ENCODE results near the gene SAMD7.
A peak's percentile ranks its signal among the peaks of the same experiment; 100 is the strongest.

The SAMD7 gene, protein sequence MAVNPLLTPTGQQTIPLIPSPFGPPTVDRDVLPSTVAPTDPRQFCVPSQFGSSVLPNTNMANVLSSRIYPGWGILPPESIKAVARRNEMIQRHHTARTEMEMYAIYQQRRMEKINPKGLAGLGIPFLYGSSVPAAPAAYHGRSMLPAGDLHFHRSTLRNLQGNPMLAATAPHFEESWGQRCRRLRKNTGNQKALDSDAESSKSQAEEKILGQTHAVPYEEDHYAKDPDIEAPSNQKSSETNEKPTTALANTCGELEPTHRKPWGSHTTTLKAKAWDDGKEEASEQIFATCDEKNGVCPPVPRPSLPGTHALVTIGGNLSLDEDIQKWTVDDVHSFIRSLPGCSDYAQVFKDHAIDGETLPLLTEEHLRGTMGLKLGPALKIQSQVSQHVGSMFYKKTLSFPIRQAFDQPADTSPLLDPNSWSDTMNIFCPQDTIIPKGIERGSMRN

DNA sequence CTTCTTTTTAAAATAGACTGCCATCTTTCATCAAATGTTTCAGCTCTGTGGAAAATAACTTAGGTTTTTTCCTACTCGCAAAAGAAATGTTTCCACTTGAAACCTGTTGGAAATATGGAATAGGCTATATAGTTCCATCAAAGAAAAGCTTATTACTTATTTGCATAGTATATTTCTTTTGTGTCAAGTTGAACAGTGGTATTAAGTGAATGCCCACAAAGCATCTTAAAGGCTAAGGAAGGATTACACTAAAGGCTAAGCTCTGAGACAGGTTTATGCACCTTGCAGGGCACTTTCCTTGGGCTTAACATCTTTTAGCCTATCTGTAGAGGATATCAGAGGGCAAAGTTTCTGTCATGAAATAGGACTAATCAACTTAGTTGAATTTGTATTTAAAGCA, at the start of gene SAMD7:
Gene SAMD7 (plus strand): TSS at position 301 of the 400 bp plus-strand sequence. CDS start 7,927 bp downstream, outside the sequence.
- no peak for DNase-seq

DNA sequence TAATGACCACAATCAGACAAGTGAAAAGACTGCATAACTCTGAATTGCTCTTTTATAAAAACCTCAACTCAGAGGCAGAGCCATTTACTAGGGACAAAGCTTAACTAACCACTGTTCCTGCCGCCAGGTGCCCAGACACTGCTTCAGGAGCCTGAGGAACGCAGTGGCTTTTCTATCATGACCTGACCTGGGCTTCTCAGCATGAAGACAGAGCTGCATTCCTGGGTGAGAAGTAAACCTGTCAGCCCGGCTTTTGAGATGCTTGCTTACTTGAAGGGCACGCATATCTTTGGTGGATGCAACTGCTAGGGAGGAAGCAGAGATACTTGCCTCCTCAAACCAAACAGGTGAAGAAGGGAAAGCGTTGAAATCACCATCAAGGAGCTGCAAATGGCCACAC, 49.5 kb upstream of the SAMD7 start:
- no peak for DNase-seq

DNA sequence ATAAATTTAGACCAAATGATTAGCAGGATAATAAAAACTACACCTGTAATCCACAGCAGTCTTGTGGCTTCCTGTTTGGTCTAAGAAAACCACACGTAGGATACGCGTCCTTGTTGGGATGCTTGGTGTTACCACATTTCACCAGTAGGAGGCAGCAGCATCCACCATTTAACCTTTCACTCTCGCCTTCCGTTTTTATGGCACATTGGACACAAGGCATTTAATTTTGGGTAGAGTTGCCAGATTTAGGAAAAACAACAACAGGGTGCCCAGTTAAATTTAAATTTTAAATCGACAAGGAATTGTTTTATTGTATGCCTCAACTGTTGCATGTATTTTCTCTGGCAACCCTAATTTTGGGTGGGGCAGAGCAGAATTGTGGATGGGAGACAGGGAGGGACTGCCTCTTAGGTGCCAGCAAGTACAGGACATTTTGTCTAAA, 47.9 kb upstream of the SAMD7 start:
- peak; percentile 50 for DNase-seq

DNA sequence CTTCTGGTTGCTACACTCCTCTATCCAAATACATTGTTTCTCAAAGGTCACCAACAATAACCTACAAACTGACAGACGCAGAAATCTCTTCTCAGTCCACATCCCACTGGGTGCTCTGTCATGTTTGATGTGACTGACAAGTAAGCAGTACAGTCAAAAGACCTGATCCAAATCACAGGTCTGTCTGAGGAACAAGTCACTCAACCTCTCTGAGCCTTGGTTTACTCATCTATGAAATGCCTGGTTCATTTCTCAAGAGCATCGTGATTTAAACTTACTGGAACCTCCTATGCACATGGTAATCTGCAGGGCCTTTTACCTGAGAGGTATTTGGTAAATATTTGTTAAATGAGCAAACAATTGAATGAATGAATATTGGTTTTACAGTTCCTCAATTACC, 47.1 kb upstream of the SAMD7 start:
- DNase-seq, result no peak

DNA sequence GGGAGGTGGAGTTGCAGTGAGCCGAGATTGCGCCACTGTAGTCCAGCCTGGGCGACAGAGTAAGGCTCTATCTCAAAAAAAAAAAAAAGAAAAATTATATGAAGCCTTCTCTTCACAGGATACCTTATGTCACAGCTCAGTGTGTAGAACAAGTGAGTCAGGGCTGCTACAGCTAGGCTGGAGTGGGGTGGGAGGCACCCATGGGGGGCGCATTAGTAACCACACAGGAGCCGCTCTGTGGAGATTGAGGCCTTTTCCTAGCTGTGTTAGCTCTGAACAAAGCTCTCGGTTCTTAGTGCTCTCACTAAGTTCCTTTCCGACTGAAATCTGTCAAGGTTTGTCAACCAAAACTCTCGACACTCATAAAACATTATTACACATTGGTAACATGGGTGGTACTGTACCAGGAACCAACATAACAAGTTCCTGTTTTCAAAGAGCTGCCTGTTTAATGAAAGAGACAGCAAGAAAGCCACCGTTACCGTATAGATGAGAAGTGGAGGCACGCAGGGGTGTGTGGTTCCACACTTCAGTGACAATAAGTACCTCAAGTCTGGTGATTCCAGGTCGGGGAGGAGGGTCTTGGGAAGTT, 46.1 kb upstream of the SAMD7 start:
- DNase-seq, result no peak

DNA sequence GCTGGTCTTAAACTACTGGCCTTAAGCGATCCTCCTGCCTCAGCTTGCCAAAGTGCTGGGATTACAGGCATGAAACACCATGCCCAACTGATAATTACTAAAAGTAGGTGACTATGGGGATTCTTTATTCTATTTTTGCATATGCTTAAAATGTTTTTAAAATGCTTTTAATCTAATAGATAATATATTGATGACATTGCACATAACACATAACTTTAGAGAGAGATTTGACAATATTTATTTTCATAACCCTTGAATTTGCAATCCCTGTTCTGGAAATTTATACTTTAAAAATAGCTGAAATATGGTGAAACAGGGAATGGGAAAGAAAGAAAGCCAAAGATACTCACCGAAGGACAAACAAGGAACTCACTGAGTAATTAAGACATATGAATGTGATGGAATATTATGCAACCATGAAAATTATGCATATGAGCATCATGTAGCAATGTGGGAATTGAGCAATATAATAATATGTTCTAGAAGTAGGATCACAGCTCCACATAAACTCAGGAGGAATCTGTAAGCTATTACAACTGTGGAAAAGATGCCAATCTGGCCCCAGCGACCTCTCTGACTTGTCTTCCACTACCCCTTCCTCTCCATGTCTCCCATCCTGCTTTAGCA, 43.7 kb upstream of the SAMD7 start:
- no peak for DNase-seq

DNA sequence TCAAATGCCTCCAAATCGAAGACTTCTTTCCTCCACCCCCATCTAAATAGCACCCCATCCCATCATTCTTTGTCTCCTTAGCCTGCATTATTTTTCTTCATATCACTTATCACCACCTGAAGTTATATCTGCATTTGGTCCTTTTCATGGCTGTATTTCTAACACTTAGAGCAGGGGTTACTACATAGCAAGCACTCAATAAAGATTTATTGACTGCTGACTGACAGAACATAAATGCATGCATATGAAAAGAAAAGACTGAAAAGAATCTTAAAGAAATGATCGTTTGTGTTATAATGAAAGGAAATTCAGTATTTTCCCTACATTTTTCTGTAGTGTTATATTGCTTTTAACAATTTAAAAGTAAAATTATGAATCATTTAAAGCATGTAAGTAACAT, 43.0 kb upstream of the SAMD7 start:
- DNase-seq, result no peak

DNA sequence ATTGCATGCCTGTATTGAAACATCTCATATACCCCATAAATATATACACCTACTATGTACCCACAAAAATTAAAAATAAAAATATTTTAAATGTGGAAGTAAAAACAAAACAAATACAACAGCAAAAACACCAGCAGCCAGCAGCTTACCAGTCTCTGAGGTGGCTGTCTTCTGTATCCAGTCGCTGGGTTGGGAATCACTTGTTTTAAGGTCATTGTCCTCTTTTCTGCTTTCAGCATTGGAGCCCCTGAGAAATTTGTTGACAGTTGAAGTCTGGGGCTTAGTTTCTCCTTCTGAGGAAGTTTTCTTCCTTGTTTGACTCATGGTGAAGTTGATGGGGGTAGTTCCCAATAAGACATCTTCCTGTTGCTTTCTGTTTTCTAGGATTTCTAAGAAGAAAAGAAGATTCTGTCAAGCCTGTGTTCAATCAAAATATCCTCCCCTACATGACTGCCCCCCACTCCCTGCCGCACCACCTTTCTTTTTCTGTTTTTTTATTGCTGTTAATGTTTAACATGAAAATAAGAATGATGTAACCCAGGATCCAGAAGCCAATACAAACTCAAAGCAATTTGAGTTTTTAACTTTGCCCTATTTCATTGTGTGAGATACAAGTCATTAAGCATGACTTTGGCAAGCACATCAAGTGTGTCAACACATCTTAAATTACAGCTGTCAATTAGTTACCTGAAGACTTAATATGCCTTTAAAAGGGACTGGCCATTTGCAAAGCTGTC, 41.7 kb upstream of the SAMD7 start, which contains the start of gene LRRC31:
Gene LRRC31 (minus strand): TSS at position 452 of the 737 bp plus-strand sequence. CDS start 128 bp downstream, at position 324.
- DNase-seq, result peak; percentile 11

DNA sequence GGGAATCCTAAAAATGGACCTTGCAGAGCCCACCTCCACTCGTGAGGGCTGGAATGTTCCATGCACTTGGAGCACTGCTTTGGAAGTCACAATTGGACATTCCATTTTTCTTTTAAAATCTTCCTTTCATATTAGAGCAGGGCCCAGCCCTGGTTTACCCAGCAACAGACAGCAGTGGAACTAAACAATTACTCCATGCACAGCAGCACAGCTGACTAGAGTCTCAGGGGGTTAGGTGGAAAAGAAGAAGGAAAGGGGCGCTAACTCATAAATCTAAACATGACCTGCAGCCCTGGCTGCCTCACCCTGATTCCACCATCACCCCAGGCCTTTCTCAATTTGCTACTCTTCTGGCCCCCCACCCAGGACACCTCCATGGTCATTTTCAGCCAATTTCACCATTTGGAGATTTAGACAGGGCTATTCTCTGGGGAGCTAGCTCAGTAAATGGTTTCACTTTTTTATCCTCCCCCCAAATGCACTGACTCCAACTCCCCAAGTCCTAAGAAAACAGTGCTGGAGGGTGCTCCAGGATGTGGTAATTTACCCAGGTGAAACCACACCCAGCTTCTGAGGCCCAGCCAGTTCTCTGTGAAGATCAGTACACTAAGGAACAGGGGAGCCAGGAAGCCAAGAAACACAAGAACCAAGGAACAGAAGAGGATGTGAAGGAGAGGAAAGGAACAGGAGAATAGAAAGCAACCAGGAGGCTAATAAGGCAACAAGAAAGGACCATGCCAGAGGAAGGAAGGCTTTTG, 40.1 kb upstream of the SAMD7 start:
- no peak for DNase-seq

DNA sequence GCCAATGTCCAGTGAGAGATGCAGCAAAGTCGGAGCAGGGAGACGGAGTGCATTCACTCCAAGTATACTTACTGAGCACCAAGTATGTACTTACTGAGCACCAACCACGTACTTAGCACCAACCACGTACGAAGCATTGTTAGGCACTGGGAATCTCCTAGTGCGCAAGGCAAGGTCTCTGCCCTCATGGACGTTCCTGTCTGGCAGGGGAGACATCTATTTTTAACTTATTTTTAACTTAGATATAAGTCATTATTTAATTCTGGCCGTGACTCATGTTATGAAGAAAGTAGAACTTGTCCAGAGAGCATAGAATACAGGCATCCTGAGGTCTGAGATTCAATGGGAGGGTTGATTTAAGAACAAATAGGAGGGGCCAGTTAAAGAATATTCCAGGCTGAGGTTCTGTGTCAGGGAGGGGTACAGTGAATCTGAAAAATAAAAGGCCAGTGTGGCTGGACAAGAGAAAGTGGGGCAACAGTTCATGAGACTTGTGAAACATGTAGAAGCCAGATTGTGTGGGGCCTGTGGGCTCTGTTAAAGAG, 32.3 kb upstream of the SAMD7 start:
- DNase-seq, result no peak

DNA sequence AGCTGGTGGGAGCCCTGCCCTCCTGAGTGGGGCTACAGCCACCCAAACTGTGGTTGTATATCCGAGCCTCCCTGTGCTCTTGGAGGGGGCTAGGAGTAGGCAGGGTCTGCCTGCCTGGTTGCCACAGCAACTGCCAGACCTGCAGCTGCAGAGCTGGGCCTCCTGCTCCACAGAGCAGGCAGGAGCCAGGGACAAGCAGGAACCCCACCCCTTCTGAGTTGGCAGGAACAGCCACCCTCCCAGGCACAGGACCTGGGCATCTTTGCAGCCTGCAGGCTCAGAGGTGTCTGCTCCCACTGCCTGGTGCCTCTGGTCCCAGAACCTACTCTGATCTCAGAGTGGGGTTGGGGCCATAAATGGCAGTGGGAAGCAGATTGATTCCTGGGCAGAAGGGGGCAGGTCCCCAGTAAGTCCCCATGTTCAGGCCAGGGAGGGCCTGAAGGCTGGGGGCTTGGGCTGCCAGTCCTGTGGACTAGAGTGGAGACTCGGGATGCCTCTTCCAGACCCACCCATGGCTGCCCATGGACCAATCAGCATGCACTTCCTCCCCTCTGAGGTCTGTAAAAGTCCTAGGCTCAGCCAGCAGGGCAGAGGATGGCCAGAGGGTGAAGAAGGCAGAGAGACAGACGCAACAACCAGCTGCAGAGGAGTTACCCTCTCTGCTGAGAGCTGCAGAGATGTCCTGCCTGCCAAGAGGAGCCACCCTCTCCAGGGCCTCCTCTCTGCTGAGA, 31.4 kb upstream of the SAMD7 start:
- DNase-seq, result no peak

DNA sequence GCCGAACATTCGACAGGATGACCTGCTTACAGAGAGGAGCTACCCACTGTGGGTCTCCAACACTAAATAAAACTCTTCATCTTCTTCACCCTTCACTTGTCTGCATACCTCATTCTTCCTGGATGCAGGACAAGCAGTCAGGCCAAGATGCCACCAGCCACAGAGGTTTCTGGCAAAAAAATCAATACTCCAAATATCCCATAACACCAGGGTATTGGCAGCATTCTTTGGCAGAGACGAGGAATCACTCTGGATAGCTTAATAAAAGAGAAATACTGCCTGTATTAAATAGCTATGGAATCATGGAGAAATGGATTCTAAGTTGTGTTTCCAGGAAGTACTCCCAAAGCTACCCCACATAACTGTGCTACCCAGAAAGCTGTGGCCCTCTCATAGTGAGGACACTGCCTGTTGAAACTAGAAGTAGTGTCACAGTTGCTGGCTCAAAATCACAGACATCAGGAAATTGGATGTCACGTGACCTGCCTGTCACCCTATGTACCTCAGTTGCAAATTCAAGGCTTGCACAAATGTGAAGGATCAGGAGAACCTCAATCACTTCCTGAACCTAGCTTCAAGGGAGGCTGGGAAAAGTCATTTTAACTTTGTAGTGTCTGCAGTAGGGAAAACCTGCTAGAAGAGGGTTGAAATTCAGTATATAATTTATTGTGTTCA, 30.7 kb upstream of the SAMD7 start:
- no peak for DNase-seq

DNA sequence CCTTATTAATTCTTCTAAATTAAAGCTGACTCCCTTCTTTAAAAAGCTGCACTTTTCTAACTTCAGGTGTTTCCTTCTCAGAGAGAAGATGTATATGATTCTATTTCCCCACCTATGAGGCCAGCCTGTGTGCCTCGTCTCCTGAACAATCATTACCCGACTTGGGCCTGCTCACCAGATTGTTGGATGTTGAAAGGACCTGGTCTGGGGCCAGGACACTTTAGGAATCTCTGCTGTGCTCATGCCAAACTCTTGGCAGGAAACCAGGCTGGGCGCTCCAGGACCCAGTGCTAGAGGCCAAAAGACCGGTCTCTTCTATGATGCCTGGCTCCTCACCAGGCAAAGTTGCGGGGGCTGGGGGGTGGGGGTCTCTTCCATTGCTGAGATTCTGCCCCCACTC, 24.7 kb upstream of the SAMD7 start:
- DNase-seq, result no peak

DNA sequence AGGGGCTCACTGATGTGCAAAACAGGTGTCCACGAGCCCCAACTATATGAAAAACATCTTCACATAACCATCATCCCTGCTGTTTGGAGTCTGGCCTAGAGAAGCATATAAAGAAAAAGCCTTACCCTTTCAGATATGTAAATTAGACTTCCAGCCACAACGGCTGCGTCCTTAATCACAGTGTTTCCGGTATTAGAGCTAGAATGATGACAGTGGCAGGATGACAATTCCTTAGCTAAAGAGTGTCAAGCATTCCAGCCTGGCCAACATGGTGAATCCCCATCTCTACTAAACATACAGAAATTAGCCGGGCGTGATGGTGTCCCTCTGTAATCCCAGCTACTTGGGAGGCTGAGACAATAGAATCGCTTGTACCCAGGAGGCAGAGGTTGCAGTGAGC, 19.5 kb upstream of the SAMD7 start:
- DNase-seq, result no peak

DNA sequence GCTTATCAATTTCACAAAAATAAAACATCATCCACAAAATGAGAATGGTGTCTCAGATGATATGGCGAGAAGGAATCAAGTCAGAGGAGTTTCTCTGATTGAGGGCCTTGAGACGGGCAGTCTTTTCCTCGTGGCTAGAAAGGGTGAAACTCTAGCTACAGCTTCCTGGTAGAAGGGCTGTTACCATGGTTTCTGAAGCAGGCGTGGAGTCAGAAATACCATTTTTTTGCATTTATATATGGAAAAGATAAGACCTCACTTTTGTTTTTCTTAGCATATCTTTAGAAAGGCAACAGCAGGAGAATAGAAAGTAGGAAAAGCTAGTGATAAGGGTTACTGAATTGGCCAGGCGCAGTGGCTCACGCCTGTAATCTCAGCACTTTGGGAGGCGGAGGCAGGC, 17.3 kb upstream of the SAMD7 start:
- no peak for DNase-seq

DNA sequence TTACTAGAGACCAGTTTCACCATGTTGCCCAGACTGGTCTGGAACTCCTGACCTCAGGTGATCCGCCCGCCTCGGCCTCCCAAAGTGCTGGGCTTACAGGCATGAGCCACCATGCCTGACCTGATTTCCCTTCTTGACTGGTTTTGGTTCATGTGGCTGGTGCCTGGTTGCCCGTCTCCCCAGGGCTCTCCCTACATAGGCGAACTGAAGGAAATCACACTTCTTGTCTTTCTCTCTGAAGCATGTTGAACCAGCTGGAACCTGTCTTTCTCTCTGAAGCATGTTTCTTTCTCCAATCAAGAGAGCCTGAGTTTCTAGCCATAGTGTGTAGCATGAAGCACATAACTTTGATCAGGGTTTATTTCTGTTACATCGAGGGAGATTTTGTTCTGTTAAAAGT, 16.3 kb upstream of the SAMD7 start:
- DNase-seq, result no peak

DNA sequence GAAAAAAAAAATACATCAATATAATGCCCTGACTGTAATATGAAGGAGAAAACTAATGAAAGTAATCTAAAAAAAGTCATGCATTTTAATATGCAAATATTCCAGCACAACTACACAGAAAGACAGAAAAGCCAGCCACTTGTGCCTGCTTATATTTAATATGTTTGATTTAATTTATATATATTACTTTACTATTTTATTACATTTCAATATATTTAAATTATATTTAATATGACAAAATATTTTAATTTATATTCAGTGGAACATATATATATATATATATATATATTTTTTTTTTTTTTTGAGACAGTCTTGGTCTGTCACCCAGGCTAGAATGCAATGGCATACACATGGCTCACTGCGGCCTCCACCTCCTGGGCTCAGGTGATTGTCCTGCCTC, 14.1 kb upstream of the SAMD7 start:
- no peak for DNase-seq

DNA sequence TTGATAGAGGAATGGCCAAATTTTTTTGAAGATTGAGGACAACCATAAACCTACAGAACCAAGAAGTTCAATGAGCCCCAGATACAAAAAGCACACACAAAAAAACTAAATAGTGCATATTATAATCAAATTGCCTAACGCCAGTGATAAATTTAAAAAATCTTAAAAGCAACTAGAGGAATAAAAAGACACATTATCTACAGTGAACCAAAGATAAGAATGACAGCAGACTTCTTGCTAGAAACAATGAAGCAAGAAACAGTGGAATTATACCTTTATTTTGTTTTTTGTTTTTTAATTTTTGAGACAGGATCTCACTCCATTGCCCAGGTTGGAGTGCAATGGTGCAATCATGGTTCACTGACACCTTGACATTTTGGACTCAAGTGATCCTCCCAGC, 9.9 kb upstream of the SAMD7 start:
- no peak for DNase-seq

DNA sequence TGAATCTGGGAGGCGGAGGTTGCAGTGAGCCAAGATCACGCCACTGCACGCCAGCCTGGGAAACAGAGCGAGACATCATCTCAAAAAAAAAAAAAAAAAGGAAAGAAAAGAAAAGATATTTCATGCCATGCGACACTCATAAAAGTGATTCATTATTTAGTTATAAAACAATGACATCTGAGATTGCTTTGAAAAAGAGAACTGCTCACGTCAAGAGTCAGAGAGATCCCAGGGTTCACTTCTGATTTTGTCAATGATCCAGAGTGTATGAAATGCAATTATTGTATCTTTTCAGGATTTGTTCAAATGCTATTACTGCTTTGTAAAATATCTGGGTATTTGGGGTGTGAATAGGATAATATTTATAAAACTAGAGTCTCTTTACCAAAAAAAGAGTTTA, 6.0 kb upstream of the SAMD7 start:
- no peak for DNase-seq

DNA sequence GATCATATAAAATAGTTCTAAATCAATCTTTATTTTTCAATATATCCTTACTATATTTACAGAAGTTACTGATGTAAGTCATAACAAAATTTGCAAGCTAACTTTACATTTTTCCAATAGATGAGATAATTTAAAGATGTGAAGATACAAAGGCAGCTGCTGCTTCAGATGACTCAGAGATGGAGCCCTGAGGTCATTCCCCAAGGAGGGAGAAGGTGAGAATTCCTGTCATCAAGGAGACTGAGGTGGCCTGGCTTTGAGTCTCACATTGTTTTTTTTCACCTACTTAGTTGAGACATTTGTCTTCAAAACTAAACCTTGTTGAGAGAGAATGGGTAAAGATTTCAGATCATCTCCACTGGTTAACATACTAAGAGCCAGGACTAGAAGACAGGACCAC, 3.9 kb upstream of the SAMD7 start:
- no peak for DNase-seq

DNA sequence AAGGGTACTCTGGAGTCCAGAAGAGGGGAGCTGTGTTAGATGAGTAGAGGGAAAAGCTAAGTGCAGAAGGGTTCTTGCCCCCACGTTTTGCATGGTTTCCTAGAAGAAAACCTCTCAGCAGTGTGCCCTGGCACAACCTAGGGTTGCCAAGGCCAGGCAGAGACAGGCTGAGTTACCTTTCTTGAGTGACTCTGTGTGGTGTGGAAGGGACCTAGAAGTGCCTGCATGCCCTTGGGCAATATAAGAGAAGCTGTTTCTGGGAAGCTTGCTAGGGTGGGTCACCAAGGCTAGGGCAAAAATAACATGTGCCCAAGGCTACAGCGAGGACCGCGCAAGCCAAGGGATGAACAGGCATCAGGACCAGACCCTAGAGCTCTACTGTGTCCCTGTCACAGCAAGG, 3.4 kb upstream of the SAMD7 start:
- no peak for DNase-seq

Data from NCI-H345 (cell line).